HG03025 (cell line): Measurements from ENCODE around the gene TSSK1B.
"Not testable (repeated sequence)": the region's sequence is repeated elsewhere in the genome, so short reads cannot be mapped to it uniquely, and the experiment has no call there.

Experiments
- ATAC-seq: cut with Tn5 transposase; IDR thresholded peaks from one replicate; pipeline ENCODE4 v1.9.1; 2021; ENCODE audit warnings: mild to moderate bottlenecking, moderate library complexity; ENCODE audit not compliant: unreplicated experiment, low FRiP score

TSSK1B gene, protein sequence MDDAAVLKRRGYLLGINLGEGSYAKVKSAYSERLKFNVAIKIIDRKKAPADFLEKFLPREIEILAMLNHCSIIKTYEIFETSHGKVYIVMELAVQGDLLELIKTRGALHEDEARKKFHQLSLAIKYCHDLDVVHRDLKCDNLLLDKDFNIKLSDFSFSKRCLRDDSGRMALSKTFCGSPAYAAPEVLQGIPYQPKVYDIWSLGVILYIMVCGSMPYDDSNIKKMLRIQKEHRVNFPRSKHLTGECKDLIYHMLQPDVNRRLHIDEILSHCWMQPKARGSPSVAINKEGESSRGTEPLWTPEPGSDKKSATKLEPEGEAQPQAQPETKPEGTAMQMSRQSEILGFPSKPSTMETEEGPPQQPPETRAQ

DNA sequence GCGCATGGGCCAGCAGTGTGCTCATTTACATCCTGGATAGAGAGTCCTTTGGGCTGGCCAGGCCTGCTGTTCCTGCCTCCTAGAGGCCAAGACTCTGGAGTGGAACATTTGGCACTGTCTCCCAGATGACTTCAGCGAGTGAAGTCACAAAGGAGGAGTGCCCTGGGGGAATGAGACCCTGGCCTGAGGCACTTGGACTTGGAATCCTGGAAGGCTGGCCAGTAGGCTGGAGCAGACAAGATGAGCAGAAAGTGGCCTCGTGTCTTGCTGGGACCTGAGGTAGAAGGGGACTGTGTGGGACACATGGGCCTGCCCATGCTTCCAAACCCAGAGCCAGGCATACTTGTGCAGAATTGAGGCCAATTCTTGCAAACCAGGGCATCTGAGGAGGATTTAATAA, at the start of gene TSSK1B:
Gene TSSK1B, minus strand, starts transcription at position 101 of the 400 bp plus-strand sequence. CDS start 150 bp downstream, outside the sequence.
- no peak for ATAC-seq

DNA sequence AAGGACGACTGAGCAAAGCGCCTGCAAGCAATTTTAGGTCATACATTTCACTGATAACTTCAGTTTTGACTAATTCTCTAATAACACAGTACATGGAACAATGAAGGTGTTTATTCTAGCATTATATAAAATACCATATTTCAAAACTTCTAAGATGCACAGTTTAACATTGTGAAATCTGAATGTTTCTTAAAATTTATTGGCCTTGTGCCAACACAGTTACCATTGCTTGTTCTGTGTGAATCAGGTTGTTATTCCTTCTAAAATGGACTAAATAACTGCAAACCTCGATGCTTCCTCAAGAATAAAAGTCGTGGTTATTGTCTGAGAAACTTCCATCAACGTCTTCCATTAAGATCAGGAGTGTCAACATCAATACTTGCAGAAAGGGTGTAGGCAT, 45.5 kb upstream of the TSSK1B start:
- no peak for ATAC-seq

DNA sequence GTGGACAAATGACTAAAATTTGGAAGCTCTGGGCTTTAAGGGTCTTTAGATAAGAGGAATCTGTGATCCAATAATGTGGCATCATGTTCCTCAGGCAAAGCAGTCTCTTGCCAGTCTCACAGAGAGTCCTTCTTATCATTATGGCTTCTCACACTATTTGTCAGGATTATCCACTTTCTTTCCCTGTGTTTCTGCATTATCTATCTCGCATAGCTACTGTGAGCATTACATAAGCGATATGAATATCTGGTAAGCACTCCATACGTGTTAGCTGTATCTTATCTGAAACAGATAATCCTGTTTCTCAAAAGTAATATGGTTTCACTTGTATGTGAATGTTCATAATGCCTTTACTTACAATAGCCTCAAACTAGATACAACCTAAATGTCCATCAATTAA, 43.9 kb upstream of the TSSK1B start:
- no peak for ATAC-seq

DNA sequence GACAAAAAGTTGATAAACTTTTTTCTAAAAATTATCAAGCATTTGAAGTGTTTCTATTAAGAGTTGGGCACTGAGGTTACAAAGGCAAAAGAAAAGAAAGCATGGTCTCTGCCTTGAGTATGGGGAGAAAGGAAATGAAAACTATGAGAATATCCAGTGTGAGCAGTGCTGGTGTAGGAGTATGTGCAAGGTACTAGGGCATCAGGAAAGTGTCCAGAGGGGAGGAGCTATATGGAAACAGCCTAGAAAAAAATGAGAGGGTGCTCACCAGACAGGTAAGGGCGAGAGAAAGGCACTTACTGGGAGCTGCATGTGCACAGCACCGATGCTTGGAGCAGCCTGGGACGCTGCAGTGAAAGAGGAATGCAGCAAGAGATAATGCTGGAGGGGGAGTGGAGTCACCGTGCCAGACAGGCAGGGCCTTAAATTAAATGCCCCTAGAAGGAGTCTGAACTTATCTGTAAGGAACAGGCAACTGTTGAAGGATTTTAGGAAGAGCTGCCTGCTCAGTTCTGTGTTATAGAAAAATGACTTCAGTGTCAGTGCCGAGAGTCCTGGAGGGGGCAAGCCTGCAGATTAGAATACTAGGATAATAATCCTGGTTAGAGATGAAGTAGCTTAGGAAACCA, 39.4 kb upstream of the TSSK1B start:
- ATAC-seq = no peak

DNA sequence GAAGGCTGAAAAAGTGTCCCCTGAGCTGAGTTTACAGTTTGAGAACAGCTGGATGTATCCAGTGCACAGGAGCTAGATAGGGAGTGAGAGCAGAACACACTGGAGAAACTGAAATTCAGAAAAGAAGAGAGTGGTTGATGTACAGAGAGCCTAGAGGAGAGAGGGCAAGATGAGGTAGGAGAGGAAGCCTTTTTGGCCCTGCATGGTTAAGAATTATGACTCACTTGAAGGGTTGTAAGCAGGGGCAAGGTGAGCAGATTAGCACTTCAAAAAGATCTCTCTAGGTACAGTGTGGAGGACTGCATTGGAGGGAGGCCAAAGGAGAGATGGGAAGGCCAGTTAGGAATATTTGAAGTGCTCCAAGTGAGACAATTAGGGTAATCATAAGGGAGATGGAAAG, 28.2 kb upstream of the TSSK1B start:
- ATAC-seq = no peak

DNA sequence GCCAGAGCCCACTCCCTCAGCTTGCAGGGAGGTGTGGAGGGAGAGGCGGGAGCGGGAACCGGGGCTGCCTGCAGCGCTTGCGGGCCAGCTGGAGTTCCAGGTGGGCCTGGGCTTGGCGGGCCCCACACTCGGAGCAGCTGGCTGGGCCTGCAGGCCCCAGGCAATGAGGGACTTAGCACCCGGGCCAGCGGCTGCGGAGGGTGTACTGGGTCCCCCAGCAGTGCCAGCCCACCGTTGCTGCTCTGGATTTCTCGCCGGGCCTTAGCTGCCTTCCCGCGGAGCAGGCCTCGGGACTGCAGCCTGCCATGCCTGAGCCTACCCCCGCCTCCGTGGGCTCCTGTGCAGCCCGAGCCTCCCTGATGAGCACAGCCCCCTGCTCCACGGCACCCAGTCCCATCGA, 22.3 kb upstream of the TSSK1B start:
- not testable (repeated sequence) for ATAC-seq

DNA sequence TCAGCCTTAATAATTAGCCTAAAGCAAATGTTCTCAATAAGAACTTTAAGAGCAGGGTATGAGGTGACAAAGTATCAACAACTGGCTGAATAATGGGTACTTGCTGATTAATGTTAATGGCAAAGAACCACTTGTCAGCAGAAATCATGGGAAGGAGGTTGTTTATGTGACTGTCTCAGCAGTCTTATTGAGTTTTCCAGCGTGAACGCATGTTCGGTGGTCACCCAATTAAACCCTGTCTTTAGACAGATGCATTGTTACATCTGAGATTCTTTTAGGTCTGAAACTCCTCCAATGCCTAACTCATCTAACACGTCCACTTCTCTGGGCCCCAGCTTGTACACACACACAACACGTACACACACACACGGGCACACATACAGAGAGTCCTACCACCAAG, 18.2 kb upstream of the TSSK1B start:
- no peak for ATAC-seq

DNA sequence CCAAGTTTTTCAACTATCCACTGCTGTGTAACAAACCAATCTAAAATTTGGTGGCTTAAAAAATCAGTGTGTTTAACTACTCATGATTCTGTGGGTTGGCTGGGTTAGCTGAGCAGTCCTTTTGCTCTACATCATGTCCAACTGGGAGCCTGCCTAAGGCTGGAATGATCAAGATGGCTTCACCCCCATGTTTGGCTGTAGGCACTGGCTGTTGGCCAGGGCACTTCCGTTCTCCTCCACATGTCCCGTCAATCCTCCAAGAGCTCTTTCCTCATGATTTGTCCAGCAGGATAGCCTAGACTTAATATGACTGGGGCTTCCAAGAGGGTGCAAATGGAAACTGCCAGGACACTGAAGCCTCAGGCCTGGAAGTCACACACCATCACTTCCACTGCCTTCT, 17.0 kb upstream of the TSSK1B start:
- no peak for ATAC-seq

DNA sequence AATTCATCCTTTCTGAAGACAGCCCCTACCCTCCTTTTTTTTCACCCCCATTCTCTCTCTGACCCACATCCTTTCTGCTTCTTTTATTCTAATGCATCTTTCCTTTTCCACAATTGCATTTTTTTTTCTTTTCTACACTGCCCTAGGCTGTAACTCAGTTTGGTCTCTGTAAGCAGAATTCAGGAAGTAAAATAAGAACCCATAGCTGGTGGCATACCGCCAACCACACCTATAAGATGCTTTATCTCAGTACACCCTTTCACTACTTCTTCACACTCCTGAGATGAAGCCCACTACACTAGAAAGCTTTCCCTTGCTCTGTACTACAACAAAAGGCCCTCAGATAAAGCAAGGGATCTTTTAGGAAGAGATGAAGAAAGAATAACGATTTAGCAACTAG, 16.1 kb upstream of the TSSK1B start:
- no peak for ATAC-seq

DNA sequence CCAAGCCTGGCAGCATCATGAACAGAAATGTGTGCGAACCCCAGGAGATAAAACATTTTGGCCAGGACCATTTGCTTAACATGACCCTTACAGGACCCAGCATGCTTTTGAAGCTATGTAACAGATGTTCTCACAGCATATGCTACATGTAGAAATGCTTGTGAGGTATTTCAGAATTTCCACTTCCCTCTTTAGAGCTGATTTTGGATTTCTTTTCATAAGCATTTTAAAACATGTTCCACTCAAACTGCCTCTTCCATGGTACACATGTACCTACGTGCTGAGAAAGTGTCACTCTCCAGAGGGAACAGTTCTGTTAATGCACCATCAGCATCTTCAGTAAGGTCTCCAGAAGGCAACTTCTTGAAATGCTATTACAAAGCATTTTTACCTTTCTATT, 15.7 kb upstream of the TSSK1B start:
- no peak for ATAC-seq

DNA sequence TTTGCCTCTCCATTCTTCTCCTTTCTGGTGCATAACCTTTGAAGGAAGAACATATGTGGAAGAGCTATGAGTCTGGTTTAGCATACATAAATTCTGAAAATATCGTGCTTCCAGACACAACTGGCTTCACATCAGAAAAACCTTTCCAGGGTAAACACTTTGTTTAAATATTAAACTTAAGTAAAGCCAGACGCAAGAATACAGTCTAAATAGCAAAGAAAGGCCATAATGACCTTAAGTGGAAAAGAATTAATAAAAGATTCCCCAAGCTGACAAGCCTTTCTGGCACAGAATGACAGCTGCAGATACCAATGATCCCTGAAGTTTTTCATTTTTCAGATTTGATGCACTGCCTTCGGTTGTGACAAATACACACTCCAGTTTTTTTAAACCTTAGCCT, 13.5 kb upstream of the TSSK1B start:
- ATAC-seq = no peak

DNA sequence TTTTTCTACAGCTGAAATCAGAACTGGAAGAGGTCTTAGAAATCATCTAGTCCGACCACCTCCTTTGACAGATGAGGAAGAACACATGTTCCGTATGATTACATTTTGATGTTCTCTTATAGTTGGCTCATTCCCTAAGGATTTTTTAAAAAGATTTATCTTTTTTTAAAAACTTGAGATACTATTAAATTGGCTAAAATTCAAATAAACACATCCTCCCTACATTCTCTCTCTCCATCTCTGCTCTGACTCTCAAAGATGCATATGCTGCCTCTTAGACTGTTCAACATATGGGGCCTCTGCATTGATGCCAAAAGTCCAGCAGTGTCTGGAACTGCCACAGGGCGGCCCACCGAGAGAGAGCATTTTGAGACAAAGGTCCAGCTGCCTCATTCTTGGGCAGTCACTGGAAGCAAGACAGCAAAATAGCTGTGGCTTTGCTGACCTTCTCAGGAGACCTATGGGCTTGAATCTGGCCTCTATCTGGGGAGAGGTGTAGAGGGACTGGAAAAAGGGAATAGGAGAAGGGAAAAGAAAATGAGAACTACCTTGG, 12.8 kb upstream of the TSSK1B start:
- ATAC-seq = no peak

DNA sequence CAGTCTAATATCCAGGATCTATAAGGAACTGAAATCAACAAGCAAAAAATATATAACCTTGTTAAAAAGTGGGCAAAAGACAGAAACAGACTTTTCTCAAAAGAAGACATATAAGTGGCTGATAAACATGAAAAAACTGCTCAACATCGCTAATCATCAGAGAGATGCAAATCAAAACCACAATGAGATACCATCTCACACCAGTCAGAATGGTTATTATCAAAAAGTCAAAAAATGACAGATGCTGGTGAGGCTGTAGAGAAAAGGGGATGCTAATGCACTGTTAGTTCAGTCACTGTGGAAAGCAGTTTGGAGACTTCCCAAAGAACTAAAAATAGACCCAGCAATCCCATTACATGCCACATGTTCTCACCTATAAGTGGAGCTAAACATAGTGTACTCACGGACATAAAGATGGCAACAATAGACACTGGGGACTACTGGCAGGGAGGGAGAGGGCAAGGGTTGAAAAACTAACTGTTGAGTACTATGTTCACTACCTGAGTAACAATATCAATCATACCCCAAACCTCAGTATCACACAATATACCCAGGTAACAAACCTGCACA, 11.7 kb upstream of the TSSK1B start:
- no peak for ATAC-seq

DNA sequence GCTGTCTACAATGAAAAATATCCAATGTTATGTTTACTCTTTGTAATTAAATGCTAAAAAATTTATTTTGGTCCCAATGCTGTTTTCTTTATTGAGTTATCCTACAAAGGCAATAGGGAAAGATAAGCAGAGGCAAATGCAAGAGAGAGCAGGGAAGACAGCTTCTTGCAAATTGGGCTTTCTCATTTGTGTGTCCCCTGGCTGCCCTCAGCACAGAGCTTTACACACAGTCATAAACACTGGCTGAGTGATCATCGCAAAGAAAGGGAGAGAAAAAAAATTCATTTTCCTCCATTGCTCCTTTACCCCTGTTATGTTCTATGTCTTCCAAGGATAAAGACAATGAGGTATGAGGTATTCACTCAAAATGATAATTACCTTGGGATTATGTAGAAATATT, 2.3 kb upstream of the TSSK1B start:
- no peak for ATAC-seq

DNA sequence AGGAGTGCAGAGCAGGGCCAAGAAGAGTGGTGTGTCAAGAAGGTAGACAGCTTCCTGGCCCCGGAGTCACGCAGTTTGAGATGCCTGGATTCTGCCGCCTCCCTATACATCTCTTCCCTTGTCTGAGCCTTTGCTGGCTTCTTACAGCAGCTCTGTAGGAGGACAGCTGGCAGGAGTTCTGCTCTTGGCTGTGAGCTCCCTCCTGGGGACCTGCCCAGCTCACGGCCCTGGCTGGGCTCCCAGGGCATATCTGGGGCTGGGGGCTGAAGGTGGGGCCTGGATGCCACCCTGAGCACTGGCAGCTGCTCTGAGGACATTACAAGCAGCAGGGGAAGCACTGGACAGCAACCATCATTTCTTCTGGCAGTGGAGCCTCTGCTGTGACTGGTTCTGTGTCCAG, 786 bp upstream of the TSSK1B start:
- ATAC-seq = no peak

DNA sequence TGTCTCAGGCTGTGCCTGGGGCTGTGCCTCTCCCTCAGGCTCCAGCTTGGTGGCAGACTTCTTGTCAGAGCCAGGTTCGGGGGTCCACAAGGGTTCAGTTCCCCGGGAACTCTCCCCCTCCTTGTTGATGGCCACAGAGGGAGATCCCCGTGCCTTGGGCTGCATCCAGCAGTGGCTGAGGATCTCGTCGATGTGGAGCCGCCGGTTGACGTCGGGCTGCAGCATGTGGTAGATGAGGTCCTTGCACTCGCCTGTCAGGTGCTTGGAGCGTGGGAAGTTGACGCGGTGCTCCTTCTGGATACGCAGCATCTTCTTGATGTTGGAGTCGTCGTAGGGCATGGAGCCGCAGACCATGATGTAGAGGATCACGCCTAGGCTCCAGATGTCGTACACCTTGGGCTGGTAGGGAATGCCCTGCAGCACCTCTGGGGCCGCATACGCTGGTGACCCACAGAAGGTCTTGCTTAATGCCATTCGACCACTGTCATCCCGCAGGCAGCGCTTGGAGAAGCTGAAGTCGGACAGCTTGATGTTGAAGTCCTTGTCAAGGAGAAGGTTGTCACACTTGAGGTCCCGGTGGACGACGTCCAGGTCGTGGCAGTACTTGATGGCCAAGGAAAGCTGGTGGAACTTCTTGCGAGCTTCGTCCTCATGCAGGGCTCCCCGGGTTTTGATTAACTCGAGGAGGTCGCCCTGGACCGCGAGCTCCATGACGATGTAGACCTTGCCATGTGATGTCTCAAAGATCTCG, 752 bp downstream of the TSSK1B start:
- ATAC-seq = no peak

DNA sequence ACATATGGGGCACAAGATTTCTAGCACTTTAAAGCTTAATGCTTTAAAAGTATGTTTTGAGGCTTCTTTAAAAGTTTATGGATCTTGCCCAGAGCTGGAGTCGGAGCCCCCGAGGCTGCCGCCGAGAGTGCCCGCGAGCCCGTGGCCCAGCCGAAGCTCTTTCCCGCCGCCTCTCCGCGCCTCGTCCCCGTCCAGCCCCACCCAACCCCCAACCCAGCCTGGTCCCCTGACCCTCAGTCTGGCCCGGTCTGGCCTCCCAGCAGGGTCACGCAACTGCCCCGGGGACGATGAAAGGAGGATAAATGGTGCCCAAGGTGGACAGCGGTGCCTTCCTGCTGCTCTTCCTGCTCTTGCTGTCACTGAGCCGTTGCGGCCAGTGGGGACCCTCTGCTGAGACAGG, 1.7 kb downstream of the TSSK1B start:
- no peak for ATAC-seq

DNA sequence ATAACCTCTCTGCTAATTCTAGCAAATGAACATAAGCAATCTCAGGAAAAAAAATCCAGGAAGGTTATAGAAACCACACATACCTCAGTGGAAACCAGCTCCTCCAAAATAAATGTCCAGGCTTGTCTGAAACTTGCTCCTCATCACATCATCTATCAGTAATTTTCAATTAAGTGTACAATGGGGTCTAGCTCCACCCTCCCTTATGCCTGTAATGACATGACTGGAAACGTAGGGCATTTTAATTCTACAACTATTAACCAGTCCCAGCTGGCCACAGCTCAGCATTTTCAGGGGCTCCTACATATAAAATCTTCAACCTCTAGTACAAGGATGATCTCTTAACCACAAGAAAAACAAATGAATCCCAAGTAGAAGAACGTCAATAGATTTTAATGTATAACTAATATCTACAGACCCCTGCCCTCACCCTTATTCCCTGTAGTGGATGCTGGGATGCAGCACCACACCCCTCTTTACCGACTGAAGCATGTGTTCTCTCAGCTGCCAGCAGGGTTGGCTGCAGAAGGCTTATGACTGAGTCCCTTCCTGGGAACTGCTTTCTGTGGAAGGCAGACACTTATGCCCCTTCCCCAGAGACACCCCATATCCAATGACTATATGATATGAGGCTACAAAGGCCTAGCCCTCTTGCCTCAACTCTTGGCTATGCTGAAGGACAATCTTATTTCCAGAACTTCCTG, 6.8 kb downstream of the TSSK1B start:
- ATAC-seq = no peak

DNA sequence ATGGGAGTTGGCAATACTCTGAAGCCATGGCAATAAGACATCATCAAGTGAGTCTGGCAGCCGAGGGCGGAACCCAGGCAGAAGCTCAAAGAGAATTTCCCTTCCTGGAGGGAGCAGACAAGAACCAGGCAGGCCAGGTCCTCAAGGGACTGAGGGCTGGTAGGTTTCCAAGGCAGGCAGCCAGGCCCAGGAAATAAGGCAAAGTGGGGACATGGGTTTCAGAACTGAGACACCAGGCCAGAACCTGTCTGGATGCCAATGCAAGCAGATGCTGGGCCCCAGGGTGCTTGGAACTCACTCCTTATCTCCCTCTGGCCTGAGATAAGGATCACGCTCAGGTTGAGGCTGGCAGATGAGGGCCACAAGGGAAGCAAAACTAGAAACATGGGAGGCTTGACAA, 8.9 kb downstream of the TSSK1B start:
- ATAC-seq = no peak

DNA sequence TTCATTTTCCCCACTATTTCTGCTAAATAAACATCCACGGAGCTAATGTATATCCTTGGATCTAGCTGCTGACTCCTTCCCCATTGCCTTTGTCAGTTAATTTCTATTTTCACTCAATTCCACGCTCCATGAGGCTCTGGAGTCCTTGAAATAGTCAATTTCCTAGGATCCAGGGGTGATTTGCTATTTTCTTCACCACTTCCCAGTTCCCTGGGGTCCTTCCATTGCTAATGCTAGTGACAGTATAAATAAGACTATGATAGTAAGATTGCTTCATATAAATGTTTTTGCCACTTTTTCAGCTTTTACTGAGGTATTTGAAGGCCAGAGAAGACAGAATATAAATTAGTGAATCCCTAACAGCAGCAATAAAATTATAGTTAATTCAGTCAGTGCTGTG, 13.1 kb downstream of the TSSK1B start:
- no peak for ATAC-seq
